HL-60 (cell line): ENCODE data around the gene HECTD4.

Source experiments
- CTCF ChIP-seq: IDR thresholded peaks from one replicate; pipeline ENCODE4 v1.5.1; 2011; ENCODE audit warnings: low read length, control low read depth, inconsistent platforms; ENCODE audit not compliant: insufficient read depth
- GABPA ChIP-seq: IDR thresholded peaks from 2 replicates; pipeline ENCODE4 v1.6.1; 2012; ENCODE audit warnings: low read depth
- POLR2AphosphoS5 ChIP-seq: IDR thresholded peaks from 2 replicates; pipeline ENCODE4 v1.6.1; 2012; ENCODE audit warnings: low read depth
- REST ChIP-seq: IDR thresholded peaks from 2 replicates; pipeline ENCODE4 v1.6.1; 2012; ENCODE audit warnings: low read depth; ENCODE audit not compliant: insufficient replicate concordance
- SPI1 ChIP-seq: IDR thresholded peaks from 2 replicates; pipeline ENCODE4 v1.6.1; 2012; ENCODE audit warnings: low read depth, mild to moderate bottlenecking, borderline replicate concordance

GRCh38 chr12:112226768-112227167 is 155.5 kb downstream of the HECTD4 start:
- TF ChIP-seq CTCF (no peak), POLR2AphosphoS5 (no peak), REST (no peak), GABPA (no peak), SPI1 (no peak)
